ENCODE data around the gene TEKT5. TPM values are rescaled to one million over a fixed set of nuclear protein-coding genes. Genes with fewer than 3 reads are reported as not detected.
"Not testable (repeated sequence)": the region's sequence is repeated elsewhere in the genome, so short reads cannot be mapped to it uniquely, and the experiment has no call there.

TEKT5 gene
- total RNA-seq, 1 donor = under 0.01 TPM

DNA sequence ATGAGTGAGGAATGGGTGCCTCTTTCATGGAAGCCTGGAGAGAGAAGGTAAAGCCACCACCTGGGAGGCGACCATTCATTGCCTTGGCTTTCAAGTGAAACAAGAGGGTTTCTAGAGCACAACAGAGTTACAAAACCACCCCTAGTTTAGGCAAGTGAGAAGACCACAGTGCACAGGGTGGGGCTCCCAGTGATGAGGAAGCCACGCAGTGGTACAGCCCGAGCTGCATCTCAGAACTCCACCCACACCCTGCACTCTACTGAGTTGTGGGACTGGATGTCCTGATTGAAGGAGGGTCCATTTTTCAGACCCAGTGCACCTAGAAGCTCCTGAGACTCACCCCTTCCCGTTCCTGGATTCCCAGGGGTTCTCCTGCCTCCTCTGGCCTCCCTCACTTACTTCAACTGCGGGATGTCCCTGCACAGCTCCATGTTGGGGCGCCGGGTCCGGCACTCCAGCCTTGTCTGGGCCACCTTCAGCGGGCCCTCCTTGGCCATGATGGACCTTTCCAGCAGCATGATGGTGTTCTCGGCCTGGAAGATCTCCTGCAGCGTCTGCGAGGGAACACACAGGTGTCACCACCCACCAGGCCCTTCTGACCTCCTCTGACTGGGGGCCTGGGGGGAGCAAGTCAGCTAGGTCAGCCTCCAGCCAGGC, 59.2 kb downstream of the TEKT5 start:
- TF ChIP-seq, protein P1, sequence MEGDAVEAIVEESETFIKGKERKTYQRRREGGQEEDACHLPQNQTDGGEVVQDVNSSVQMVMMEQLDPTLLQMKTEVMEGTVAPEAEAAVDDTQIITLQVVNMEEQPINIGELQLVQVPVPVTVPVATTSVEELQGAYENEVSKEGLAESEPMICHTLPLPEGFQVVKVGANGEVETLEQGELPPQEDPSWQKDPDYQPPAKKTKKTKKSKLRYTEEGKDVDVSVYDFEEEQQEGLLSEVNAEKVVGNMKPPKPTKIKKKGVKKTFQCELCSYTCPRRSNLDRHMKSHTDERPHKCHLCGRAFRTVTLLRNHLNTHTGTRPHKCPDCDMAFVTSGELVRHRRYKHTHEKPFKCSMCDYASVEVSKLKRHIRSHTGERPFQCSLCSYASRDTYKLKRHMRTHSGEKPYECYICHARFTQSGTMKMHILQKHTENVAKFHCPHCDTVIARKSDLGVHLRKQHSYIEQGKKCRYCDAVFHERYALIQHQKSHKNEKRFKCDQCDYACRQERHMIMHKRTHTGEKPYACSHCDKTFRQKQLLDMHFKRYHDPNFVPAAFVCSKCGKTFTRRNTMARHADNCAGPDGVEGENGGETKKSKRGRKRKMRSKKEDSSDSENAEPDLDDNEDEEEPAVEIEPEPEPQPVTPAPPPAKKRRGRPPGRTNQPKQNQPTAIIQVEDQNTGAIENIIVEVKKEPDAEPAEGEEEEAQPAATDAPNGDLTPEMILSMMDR (IDR thresholded peaks at IDR 0.05; ENCODE audit: insufficient read depth, low read depth, low read length) = no peak
- no peak overlapping the region for H3K4me3 ChIP-seq (ENCODE audit: low read depth, low read length)
- no peak for DNase-seq (ENCODE audit: low read depth)

DNA sequence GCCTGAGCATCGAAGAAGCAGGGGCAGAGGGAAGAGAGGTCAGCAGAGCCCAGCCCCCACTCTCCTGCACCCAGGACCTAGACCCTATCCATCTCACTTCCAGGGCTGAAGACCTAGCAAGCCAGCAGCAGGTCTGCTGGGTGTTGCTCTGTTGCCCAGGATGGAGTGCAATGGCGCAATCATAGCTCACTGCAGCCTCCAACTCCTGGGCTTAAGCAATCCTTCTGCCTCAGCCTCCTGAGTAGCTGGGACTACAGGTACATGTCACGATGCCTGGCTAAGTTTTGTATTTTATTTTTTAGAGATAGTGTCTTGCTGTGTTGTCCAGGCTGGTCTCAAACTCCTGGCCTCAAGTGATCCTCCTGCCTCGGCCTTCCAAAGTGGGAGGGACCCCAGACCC, 61.3 kb downstream of the TEKT5 start:
- not testable (repeated sequence) for DNase-seq (ENCODE audit: low read depth); H3K4me3 ChIP-seq (ENCODE audit: low read depth, low read length)

DNA sequence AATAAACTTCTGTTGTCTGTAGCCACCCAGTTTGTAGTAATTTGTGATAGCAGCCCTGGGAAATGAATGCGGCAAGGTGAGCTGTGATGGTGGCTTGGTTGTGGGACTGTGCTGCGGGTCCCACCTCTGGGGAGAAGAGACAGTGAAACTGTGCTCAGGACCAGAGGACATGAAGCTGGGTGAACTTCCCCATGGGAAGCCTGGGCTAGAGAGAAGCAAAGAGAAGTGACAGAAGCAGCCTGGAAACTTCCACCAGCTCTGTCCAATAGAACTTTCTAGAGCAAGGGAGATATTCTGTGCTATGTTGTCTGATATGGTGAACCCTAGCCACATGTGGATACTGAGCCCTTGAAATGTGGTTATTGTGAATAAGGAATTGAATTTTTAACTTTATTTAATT, 62.8 kb downstream of the TEKT5 start:
- no peak for DNase-seq (ENCODE audit: low read depth)
- TF ChIP-seq, protein P1 (IDR thresholded peaks at IDR 0.05; ENCODE audit: insufficient read depth, low read depth, low read length) = no peak
- no peak overlapping the region for H3K4me3 ChIP-seq (ENCODE audit: low read depth, low read length)

DNA sequence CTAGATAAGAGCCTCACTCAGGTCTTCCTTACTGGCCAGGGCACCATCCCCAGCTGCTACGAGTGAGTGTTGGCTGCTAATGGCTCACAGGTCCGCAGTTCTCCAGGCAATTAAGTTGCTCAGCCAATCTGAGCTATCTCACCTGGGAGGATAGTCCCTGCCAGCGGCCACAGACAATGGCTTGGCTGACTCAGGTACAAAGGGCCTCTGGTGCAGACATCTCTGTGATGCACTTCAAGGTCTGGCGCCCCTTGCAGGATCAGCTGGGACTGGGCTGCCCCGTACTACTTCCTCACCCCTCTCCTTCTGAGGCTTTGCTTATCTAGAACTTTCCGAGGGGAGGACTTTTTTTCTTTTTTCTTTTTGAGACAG, 65.2 kb downstream of the TEKT5 start:
- TF ChIP-seq, protein P1 (IDR thresholded peaks at IDR 0.05; ENCODE audit: insufficient read depth, low read depth, low read length) = no peak
- H3K4me3 ChIP-seq (ENCODE audit: low read depth, low read length) = no peak overlapping the region
- DNase-seq (ENCODE audit: low read depth) = no peak

DNA sequence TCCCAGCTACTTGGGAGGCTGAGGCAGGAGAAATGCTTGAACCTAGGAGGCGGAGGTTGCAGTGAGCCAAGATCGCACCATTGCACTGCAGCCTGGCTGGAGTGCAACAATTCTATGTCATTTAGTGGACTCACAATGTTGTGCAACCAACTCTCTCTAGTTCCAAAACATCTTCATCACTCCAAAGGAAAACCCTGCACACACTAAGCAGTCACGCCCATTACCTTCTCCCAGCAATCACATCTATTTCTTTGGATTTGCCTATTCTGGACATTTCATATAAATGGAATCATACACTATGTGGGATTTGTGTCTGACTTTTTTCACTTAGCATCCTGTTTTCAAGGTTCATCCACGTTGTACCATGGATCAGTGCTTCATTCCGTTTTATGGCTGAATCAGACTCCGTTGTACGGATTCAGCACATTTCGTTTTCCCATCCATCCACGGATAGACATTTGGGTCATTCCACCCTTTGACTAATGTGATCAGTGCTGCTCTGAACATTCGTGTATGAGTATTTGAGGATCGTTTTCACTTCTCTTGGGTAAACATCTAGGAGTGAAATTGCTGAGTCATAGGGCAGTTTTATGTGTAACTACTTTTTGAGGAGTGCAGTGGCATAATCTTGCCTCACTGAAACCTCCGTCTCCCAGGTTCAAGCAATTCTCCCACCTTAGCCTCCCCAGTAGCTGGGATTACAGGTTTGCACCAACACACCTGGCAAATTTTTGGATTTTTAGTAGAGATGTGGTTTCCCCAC, 69.0 kb downstream of the TEKT5 start:
- H3K4me3 ChIP-seq (ENCODE audit: low read depth, low read length) = no peak overlapping the region
- TF ChIP-seq, protein P1 (IDR thresholded peaks at IDR 0.05; ENCODE audit: insufficient read depth, low read depth, low read length) = no peak
- peak; percentile 41 for DNase-seq (ENCODE audit: low read depth)

DNA sequence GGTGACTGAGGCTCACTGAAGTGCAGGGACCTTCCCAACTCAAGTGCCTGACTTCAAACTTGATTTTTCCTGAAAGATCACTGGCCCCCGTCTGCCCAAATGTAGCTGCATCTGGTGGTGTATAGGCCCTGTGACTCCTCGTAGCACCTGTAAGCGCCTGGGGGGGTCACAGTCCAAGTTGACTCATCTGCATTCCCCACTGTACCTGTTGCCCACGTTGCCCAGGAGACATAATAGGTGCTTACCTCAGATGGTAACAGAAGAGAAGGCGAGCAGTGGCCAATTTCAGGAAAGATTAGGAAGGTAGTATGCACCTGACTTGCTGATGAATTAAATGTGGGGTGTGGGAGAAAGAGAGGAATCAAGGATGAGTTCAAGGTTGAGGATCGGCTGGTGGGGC, 70.2 kb downstream of the TEKT5 start:
- TF ChIP-seq, protein P1 (IDR thresholded peaks at IDR 0.05; ENCODE audit: insufficient read depth, low read depth, low read length) = no peak
- no peak for DNase-seq (ENCODE audit: low read depth)
- H3K4me3 ChIP-seq (ENCODE audit: low read depth, low read length) = no peak overlapping the region

DNA sequence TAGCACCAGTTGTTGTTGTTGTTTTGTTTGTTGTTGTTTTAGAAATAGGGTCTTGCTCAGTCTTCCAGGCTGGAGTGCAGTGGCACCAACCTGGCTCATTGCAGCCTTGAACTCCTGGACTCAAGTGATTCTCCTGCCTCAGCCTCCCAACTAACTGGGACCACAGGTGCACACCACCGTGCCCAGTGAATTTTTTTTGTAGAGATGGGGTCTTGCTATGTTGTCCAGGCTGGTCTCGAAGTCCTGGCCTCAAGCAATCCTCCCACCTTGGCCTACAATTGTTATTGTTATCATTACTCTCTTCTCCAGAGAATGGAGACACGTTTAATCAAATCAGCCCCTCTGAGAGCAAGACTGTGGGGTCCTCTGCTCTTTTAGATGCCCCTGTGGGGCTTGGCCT, 71.7 kb downstream of the TEKT5 start:
- no peak overlapping the region for H3K4me3 ChIP-seq (ENCODE audit: low read depth, low read length)
- DNase-seq (ENCODE audit: low read depth) = no peak
- TF ChIP-seq, protein P1 (IDR thresholded peaks at IDR 0.05; ENCODE audit: insufficient read depth, low read depth, low read length) = no peak
